Activated effector memory CD4-positive, alpha-beta T cell treated with anti-CD3 and anti-CD28 coated beads, Interleukin-2, amount 50 U/mL, for 16 hours (primary cell): ENCODE results near the gene CFAP58.

Source experiments
- DNase-seq: peaks from one replicate; pipeline ENCODE4 v3.0.0-alpha.2; 2020

CFAP58 gene

GRCh38 chr10:104336821-104337467, 16.7 kb upstream of the CFAP58 start:
- no peak for DNase-seq

- peak; percentile 68 for DNase-seq
Observed at GRCh38 chr10:104337521-104337984, 16.1 kb upstream of the CFAP58 start.

GRCh38 chr10:104337985-104338735, 15.5 kb upstream of the CFAP58 start, which contains the start of gene ITPRIP:
ITPRIP (minus strand) TSS chr10:104338465; CDS start chr10:104316051, 22,414 bp downstream.
- DNase-seq: peak; percentile 90

- no peak for DNase-seq
Observed at GRCh38 chr10:104339469-104340110, 14.0 kb upstream of the CFAP58 start.

GRCh38 chr10:104340111-104340526, 13.5 kb upstream of the CFAP58 start:
- DNase-seq: no peak

GRCh38 chr10:104340641-104341040, 13.0 kb upstream of the CFAP58 start:
- no peak for DNase-seq

- no peak for DNase-seq
Observed at GRCh38 chr10:104342941-104343411, 10.7 kb upstream of the CFAP58 start.

- DNase-seq: no peak
Observed at GRCh38 chr10:104344219-104344618, 9.4 kb upstream of the CFAP58 start.

GRCh38 chr10:104345515-104345914, 8.1 kb upstream of the CFAP58 start:
- DNase-seq: no peak

- DNase-seq: no peak
Observed at GRCh38 chr10:104345941-104346340, 7.7 kb upstream of the CFAP58 start.

- no peak for DNase-seq
Observed at GRCh38 chr10:104347295-104348045, 6.2 kb upstream of the CFAP58 start.

- no peak for DNase-seq
Observed at GRCh38 chr10:104348601-104349000, 5.0 kb upstream of the CFAP58 start.

GRCh38 chr10:104349623-104350126, 4.0 kb upstream of the CFAP58 start:
- no peak for DNase-seq

- DNase-seq: no peak
Observed at GRCh38 chr10:104350127-104350635, 3.5 kb upstream of the CFAP58 start.

- no peak for DNase-seq
Observed at GRCh38 chr10:104351061-104351702, 2.5 kb upstream of the CFAP58 start.

- no peak for DNase-seq
Observed at GRCh38 chr10:104351919-104352318, 1.7 kb upstream of the CFAP58 start.

- DNase-seq: no peak
Observed at GRCh38 chr10:104359811-104360210, 6.2 kb downstream of the CFAP58 start.

GRCh38 chr10:104367904-104368303, 14.3 kb downstream of the CFAP58 start:
- no peak for DNase-seq

GRCh38 chr10:104368381-104368780, 14.7 kb downstream of the CFAP58 start:
- DNase-seq: no peak

GRCh38 chr10:104371753-104372152, 18.1 kb downstream of the CFAP58 start:
- no peak for DNase-seq

GRCh38 chr10:104374591-104374990, 21.0 kb downstream of the CFAP58 start:
- DNase-seq: no peak

GRCh38 chr10:104376784-104377300, 23.2 kb downstream of the CFAP58 start:
- DNase-seq: no peak
